NB4 (cell line): ENCODE measurements around the gene GPBP1.

Experiments
- CTCF ChIP-seq: IDR thresholded peaks from one replicate; pipeline ENCODE4 v1.5.1; 2012; ENCODE audit warnings: low read depth, low read length
- MAX ChIP-seq: IDR thresholded peaks from 2 replicates; pipeline ENCODE4 v1.6.1; 2011; ENCODE audit warnings: low read depth, low read length
- POLR2A ChIP-seq: IDR thresholded peaks from 2 replicates; pipeline ENCODE4 v1.6.1; 2011; ENCODE audit warnings: mild to moderate bottlenecking; ENCODE audit not compliant: insufficient read length; ENCODE audit errors: extremely low read depth

- TF ChIP-seq MAX (no peak), CTCF (no peak), POLR2A (no peak)
These were observed 12.3 kb downstream of the GPBP1 start for GRCh38 chr5:57186194-57186593.
